LoVo (cell line): Measurements from ENCODE around the gene RAPGEF5.

Experiments
- DNase-seq: peaks from one replicate; pipeline ENCODE4 v3.0.0-alpha.2; 2016; ENCODE audit warnings: low spot score

The RAPGEF5 gene

DNA sequence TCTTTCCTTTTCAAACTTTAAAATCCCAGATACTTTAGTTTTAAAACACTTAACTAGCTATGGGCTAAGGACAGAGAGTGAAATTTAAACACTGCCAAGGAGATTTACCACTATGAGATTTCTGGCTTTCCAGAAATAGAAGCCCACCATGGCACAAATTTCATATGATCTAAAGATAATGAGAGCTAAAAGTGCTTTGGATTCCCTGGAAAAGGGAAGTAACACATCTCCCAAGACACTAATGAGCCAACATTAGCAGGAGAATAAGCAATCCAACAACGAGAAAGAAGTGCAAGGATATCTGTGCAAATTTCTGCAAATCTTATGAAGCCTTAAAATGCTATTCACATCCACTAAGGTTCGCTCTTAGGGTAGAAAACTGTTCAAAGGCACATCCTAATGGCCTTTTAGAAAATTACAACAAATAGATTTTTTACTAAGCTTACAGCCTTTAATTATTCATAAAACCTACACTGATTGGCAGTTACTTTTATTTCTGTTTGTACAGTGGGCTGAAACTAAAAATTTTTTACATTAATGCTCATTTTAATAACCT is 100.3 kb downstream of the RAPGEF5 start:
- no peak for DNase-seq

DNA sequence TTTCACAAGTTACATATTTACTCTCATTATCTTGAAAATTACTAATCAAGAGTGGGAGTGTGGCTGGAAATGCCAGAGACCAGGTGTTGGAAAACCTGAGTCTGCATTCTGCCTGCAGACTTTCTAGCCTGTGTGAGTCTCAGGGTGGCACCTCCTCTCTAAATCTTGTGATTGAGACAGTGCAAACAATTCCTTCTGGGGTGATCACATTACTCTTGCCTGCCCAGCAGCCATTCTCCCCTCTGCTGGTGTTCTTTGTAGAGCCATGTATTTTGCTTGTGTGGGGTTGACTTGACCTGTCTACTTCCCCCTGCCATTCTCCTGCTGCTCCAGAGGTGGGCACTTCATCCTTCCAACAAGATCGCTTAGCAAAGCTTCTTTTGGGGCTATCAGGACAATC is 101.1 kb downstream of the RAPGEF5 start:
- DNase-seq = no peak

DNA sequence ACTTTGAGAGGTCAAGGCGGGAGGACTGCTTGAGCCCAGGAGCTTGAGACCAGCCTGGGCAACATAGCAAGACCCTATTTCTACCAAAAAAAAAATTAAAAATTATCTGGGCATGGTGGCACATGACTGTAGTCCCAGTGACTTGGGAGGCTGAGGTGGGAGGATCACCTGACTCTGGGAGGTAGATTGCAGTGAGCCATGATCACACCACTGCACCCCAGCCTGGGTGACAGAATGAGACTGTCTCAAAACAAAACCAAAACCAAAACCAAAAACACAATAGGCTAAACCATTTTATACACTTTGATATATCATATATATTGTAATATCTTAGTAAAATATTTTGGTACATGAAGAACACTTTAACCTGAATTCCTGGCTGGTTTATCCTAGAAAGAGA is 101.6 kb downstream of the RAPGEF5 start:
- no peak for DNase-seq

DNA sequence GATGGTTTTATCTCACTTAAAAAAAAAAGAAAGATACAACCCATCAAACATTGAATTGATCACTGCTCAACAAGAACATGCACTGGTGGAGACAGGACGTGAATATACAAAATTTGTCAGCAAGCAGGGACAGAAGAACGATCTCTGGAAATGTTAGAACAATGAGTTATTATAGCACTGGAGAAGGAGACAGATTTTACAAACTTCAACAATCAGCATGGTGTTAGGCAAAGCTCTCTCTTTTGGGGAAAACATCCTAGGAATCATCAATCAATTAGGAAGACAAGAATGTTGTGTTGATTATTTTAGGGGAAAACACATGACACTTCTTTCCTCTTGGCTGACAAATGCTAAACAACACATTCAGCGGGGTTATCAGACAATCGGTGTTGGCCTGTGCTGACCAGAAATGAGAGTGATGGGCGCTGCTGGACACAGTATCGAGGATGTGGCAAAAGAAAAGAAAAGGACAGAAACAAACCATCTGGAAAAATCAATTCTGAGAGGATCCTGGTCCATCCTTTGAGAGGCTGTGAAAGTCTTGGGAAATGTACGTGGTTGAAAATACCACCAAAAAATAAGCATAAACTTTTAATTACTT is 103.9 kb downstream of the RAPGEF5 start:
- DNase-seq = no peak

DNA sequence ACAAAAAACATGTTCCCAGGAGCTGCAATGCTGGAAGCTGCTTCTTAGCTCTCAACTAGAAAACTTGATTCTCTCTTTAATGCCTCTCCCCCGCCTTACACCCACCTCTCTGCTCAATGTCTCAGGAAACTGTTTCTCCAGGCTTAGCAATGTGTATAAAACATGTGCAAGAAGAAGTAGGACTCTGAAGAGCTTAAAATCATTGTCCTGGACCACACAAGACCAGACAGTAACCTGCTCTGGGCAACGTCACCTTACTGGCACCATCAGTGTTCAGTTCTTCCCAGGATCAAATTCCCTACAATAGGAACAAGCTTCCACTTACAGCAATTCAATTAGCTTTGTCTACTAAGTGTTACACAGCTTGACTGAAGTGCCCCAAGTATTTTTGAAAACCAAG is 104.9 kb downstream of the RAPGEF5 start:
- DNase-seq = no peak

DNA sequence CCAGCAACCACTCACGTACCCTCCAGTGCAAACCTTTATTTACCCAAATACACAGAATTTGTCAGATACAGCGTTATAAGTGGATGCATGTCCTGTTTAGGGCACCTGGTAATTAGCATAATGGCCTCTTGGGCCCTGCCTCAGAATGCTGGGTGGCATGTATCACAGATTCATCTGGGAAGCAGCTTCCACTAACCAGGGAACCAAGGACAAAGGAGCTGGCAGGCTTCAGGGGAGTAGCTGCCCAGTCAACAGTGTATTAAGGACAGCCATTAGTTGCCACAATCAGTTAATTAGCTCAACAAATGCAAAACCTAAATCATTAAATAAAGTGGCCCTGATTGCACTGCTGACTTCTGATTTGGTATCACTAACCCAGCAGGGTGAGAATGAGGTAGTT is 105.7 kb downstream of the RAPGEF5 start:
- DNase-seq = no peak

DNA sequence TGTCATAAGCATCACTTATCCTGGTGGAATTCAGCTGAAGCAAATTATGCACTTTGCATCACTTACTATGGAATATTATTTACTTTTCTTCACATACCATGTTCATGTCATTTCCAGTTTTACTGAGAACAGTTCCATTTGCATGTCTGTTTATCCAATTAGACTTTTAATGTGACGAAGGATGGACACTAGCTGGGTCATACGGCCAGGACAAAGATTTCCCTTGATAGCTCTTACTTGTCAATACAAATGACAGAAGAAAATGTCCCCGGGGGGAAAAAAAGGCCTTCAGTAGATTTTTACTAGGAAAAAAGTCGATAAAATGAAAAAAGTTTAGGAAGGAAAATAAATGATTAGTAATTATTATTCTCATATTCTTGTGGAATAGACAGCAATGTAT is 106.6 kb downstream of the RAPGEF5 start:
- DNase-seq = no peak

DNA sequence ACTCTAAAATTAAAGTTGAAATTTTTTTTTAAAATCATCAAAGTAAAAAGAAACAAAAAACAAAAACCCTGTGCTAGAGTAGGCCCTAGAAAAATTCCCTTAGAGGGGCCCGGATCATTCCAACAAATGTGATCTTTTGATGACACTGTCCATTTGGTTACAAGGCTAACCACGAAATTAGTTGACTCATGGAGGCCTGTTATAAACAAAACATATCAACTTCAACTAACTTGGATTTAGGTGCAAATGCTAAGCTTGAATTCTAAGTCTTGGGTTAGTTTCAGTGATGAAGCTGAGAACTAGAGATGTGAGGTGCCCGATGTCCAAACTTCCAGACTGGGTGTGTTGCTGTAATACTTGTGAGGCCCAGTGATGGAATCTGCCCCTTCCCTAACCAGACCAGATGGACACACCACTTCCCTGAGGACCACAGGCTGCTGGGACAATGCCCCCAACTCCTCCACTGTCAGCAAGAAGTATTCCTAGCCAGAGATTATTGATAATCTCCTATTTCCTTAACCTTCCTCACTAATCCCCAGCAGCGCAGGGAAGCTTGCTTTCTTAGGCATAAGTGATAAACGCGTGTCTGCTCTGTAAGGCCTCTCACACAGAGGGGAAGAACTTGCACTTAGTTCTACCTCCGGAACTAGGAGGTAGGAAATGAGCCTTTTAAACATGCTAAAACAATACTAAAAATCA is 108.7 kb downstream of the RAPGEF5 start:
- DNase-seq = no peak

DNA sequence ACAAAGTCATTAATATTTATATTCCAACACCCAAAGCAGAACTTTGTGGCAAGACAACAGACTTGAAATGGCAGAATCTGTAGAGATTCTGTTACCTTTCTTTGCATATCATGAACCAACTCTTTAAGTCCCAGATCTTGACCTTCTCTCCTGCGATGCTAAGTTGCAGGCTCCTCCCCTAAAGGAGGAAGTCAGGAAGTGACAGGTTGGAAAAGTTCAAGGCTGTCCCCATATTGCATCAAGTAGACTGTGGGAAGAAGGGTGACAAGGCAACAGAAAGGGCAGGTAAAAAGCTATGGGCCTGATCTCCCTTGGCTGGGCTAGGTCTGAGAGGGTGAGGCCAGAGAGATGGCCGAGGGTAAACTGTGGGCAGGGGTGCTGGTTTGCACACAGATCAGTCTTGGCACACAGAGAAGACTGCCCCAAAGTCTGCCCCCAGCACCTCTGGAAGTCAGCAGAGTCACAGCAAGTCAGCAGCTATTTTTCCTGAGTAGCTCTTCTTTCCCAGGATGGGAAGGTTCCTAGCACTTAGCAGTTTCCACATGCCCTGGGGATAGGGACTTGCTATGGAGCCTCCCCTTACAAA is 115.1 kb downstream of the RAPGEF5 start:
- no peak for DNase-seq

DNA sequence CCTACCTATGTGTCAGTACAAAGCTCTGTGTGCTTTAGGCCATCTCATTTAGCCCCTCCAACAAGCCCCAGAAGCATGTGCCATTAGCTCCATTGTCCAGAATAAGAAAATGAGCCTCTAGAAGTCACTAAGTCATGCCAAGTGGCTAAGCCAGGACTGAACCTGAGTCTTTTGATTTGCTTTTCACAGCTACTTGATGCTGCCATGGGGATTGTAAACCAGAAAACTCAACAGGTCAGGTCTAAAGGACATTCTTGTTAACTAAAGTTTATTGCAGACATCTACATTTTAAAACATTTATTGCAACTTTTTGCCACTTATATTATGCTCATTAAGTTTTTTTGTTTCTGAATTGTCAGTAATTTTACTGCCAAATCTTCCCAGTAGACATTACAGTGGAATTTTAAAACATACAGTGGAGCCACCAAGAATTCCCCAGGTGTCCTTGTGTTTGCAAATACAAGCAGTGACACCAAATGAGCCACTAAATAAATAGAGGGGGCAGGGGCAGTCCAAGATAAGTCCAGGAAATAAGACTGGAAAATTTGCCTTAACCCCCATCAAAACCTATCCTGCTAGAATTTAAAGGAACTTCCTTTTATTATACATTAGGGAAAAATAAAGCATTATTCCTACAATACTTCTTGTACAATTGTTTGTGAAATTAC is 115.9 kb downstream of the RAPGEF5 start:
- DNase-seq = no peak

DNA sequence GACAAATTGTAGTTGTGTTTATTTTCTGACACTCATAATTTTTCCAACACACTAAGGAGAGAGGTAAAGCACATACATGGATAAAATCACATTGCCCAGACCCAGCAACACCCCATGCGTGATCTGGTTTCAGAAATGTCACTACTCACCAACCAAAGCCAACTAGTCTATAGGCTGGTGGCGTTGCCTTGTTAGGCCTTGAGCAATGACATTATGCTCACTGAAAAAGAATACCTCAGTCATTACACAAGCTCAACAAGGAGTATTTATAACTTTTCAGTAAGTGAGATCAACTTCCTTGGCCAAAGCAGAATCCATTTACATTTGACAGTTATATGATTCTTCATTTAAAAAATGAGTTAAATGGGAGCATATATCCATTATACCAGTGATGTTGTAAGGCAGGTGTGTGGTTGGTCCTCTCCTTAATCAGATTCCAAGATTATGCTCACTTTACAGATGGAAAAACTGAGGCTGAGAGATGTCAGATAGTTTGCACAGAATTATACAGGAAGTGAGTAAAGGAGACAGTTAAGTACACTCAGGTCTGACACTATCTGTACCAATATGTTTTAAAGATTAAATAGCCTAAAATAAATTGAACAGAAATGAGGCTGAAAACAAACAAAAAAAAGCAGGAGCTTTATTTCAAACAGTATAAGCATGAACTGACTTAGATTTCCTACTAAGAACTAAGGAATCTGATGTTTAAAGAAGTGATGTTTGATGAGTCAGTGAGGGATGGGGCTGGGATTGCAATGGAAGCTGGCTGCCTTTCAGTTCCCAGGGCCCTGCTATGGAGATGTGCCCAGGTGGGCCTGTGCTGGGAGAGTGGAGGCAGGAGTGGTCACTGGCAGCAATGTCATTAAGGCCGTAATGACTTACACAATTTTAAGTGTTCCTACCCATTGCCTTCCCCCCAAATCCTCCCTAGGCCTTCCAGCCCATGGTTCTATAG is 118.3 kb downstream of the RAPGEF5 start:
- DNase-seq = no peak

DNA sequence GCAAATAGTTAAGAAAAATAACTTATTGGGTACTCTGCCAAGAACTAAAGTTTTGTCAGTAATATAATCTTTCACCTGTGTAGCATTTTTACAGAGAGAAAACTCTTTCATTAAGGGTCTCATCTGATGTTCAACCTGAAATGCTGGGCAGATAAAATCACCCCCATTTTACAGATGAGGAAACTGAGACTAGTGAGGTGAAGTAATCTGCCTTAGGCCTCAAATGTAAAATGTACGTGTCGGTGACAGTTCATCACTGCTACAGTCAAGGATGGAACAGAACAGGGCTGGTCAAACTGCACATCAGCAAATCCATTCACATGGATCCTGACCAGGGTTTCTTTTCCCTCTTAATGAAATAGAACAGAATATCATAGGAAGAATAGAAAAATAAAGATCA is 121.8 kb downstream of the RAPGEF5 start:
- DNase-seq = no peak

DNA sequence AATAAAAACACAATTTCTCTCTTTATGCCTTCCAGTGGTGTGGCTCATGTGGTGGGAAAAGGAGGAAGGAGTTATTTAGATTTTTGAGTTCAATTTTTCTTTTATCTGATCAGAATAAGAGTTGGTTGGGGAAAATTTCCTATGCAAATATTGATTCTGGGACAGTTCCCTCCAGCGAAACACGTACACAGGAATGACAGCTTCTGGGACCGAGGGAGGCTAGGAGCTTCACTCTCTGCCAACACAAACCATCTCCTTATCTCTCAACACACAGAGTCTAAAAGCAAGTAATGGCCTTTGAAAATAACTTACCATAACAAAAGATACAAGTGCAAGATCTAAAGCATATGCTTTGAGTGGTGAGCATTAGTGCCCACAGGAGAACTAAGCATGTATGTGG is 122.7 kb downstream of the RAPGEF5 start:
- DNase-seq = no peak

DNA sequence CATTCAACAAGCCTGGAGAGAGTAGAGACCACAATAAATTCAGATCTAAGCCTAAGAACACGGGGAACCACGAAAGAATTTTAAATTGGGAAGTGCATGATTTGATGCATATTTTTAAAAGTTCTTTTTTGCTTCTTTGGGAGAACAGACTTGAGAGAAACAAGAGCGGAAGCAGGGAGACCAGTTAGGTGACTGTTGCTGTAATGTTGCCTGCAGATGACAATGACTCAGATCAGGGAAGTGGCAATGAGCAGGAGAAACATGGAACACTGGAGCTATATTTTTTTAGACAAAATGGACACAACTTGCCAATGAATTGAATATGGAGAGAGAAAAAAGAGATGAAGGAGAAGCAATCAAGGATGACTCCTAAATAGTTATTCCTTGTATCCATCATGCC is 125.1 kb downstream of the RAPGEF5 start:
- no peak for DNase-seq

DNA sequence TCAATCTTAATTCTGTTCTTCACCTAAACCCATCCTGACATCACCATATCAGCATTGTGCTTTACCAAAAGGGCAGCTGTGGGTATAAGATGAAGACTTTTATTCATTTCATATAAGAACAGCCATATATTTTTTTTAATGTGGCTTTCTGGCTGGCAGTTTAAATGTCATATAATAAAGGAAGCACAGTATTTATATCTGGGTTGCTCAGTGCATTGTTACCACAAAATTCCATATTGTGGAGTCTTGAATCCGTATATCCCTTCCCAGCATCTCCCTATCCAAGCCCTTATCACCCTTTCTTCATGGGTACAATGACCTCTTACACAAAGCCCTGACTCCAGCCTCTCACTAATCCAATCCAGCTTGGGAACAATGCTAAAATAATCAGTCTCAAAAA is 125.8 kb downstream of the RAPGEF5 start:
- no peak for DNase-seq

DNA sequence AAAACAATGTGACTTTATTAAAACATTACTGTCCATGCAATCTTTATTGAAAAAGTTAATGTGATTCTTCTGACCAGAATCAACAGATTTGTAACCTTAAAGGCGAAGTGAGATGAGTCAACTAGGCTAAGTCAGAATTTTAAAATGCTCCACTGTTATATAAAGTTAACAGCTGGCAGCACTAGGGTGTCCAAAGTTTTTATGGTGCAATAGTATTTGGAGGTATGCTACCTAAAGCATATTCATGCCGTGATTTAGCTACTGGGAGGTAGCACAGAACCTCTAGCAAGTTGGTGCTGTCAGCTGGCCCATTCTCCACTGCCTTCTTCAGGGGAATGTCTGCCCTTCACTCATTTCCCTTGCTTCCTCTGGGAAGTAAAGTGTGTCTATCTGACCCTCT is 126.7 kb downstream of the RAPGEF5 start:
- DNase-seq = no peak

DNA sequence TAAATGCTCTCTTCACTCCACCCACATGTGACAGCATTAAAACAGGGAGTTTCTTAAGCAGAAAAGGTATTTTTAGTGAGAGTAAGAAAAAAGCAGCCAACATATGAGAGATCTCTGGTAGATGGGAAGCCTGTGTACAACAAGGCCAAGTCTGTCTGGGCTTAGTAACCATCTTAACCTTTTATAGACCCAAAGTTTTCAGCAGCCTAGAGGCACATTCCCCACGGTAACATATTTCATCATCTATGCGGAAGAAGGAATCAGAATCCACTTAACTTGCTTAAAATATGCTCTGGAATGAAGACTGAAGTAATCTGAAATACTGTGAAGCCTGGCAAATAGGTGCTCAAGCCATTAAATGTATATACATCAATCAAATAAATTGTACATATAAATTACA is 127.8 kb downstream of the RAPGEF5 start:
- DNase-seq = no peak

DNA sequence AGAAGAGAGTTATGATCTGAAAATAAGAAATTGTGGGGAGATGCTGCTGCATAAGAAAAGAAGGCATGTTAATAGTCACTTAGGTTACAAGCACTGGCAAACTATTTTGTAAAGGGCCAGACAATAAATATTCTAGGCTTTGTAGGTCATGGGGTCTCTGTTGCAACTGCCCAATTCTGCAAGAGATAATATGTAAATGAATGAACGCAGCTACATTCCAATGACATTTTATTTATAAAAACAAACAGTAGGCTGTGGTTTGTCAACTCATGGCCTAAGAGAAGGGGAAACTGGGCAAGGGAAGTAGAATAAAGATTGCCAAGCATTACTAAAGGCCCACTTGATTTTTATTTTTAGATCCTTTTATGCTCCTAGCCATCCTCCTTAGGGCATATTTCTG is 133.1 kb downstream of the RAPGEF5 start:
- DNase-seq = no peak

DNA sequence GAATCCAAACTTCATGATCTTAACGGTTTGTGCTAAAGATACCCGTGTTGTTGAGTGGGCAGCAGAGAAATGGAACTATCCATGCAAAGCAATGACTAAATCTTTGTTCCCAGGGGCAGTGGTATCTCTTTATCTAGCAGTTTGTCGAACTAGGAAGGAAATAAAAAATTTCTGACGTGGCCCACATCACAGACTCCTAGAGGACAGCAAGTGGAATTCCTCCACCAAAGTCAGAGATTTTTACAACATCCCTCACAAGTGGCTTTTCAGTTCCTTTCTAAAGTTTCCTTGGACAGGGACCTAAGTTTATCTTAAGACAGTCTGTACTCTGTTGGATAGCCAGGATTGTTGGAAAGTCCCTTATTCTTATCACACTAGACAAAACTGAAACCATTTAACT is 136.0 kb downstream of the RAPGEF5 start:
- DNase-seq = no peak

DNA sequence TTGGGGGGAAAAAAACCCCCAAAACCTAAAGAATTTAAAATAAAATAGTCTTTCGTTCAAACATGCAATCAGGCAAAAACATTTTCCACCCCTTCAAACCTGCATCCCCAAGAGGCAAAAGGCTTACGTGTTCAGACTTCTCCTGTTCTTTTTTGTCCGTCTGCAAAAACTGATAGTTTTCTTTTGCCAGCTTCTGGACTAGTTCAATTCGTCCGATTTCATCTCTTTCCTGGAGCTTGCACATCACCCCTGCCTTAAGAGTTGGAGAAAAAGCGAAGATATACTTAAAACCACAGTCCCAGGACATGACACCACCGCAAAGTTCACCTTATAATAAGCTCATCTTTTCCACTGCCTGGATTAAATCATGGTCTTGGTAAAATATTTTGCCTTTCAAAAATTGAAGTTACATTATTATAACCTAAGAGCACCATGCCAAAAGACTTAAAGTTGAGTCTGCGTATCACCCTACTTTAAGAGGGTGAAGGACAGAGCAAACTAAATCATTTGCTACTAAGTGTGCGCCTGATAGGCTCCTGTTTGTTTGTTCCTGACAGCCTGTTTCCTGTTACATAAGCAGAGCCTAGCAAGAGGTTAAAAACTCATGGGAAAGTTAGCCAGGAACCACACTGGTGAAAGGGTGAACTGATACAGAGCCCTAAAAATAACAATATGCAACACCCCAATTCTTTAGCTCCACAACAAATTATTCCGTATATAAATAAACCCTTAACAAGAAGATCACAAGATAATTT is 137.0 kb downstream of the RAPGEF5 start:
- DNase-seq = no peak

DNA sequence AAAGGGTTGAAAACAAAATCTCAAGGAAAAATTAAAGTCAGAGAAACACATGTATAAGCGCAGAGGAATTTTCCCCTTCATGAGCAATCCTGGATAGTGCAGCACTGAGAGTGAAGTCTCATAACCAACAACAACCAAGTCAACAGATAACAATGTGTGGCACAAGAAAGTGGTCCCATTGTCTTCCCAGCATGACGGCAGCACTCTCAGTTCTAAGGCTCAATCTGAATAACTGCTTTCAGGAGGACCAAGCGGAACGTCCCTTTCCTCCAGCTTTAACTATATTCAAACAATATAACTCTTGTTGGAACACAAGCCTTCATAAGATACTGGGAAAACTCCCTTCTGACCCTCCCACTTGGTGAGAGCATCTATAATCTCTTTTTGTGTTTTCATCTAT is 137.9 kb downstream of the RAPGEF5 start:
- no peak for DNase-seq
